Activated CD4-positive, alpha-beta T cell treated with anti-CD3 and anti-CD28 coated beads for 36 hours (primary cell): ENCODE results near the gene PGAP3. TPM values are rescaled to one million over a fixed set of nuclear protein-coding genes. Genes with fewer than 3 reads are reported as not detected.

Experiments used
- ATAC-seq: fragments of 200-7000 bp; cut with Tn5 transposase; one replicate; pipeline ENCODE4 v1.10.0; 2021; ENCODE audit warnings: mild to moderate bottlenecking, moderate library complexity
- CTCF ChIA-PET: fragments of 350-600 bp; sonication (Branson Sonifier 250); formaldehyde crosslinking; loops from one replicate; lab custom pipeline; 2021; ENCODE audit warnings: antibody characterized with exemption; lab: Charles Lee
- POLR2A ChIA-PET: fragments of 350-600 bp; sonication (Branson Sonifier 250); formaldehyde crosslinking; loops from one replicate; lab custom pipeline; 2021; ENCODE audit warnings: antibody characterized with exemption, inconsistent platforms; lab: Charles Lee
- DNase-seq: peaks from one replicate; pipeline ENCODE4 v3.0.0-alpha.2; 2020
- H3K27ac Mint-ChIP-seq: one replicate; pipeline ENCODE4 v1.8.0; 2021; ENCODE audit warnings: mixed read lengths
- H3K27me3 Mint-ChIP-seq: one replicate; pipeline ENCODE4 v1.8.0; 2021; ENCODE audit warnings: mixed read lengths
- H3K36me3 Mint-ChIP-seq: one replicate; pipeline ENCODE4 v1.8.0; 2021; ENCODE audit warnings: low read depth, mixed read lengths
- H3K4me1 Mint-ChIP-seq: one replicate; pipeline ENCODE4 v1.8.0; 2021; ENCODE audit warnings: mixed read lengths
- H3K4me3 Mint-ChIP-seq: one replicate; pipeline ENCODE4 v1.8.0; 2021; ENCODE audit warnings: mild to moderate bottlenecking, moderate library complexity, mixed read lengths
- H3K9me3 Mint-ChIP-seq: one replicate; pipeline ENCODE4 v1.8.0; 2021; ENCODE audit warnings: low read depth, mixed read lengths
- intact Hi-C, 2 experiments: fragments of 100-400 bp; cut with DNase I in 1 of 2; cut with micrococcal nuclease in 1 of 2; formaldehyde crosslinking; loops; one replicate each; pipeline versions ENCODE4 v1.14.2 to v1.15.1; 2022 to 2024; cut with DNase I, micrococcal nuclease
- total RNA-seq, 2 experiments: library from RNA; stranded (reverse); gene quantifications; one replicate each; pipeline ENCODE4 v1.2.3, GENCODE V29; 2021

The PGAP3 gene
- total RNA-seq, 2 experiments from 2014 or later, result 8.6 to 11.9 TPM

- Mint-ChIP-seq H3K4me1 (peaks cover 24% of the 10 kb centered on the region), H3K9me3 (no peaks in the 10 kb centered on the region), H3K27me3 (peaks cover 4% of the 10 kb centered on the region), H3K27ac (no peak overlapping the region), H3K36me3 (peaks cover 13% of the 10 kb centered on the region), H3K4me3 (no peak overlapping the region)
- intact Hi-C loops, result no loop called here
- DNase-seq, result no peak
- CTCF ChIA-PET, result interaction anchor here (1.0 kb wide), 1 partner anchor 9 kb away, joined by 3 read pairs; no protein-coding TSS in a partner anchor
- ATAC-seq, result no peak
- POLR2A ChIA-PET, result no interaction called here
These were observed 25.1 kb downstream of the PGAP3 start for GRCh38 chr17:39662551-39663339.

DNA sequence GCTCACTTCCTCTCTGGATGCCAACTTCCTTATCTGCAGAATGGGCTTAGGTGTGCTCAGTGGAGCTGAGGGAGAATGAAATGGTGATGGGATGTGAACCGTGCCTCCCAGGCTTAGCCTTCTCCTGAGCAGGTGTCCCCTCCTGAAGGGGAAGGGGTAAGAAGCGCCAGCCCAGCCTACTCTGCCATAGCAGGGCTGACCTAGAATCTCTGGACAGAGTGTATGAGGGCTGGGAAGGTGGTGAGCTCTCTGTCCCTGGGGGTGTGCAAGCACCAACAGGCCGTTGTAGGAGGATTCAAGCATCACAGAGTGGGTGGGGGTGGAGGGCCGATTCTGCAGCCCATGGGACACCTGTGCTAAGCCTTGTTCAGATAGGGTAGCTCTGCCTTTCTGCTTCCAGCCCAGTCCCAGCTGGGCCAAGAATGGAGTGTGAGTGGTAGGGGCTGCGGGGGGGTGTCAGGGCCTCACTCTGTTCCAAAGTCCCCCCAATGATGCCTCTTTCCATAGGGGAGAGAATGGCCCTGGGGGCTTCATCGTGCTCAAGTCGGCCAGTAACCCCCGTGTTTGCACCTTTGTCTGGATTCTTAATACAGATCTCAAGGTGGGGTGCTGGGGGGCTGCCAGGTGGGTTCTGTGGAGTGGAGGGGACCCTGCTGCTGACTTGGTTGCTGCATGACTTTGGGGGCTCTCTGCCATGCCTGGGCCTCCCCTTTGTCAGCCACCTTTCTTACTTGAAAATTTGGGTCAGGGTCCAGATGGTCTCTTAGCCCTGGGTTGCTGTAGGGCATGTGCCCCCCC is 25.9 kb downstream of the PGAP3 start:
- no peak for DNase-seq
- Mint-ChIP-seq H3K27ac (no peak overlapping the region), H3K27me3 (peaks cover 2% of the 10 kb centered on the region), H3K9me3 (no peaks in the 10 kb centered on the region), H3K4me3 (no peak overlapping the region), H3K4me1 (peaks cover 24% of the 10 kb centered on the region), H3K36me3 (peaks cover 13% of the 10 kb centered on the region)
- ChIA-PET CTCF (interaction anchor here (0.6 to 1.0 kb wide), 3 partner anchors 8 to 366 kb away, joined by 3 to 4 read pairs (median 3); no protein-coding TSS in a partner anchor), POLR2A (no interaction called here)
- intact Hi-C loops, result no loop called here
- ATAC-seq, result no peak

GRCh38 chr17:39660397-39661385 is 27.2 kb downstream of the PGAP3 start:
- POLR2A ChIA-PET, result no interaction called here

DNA sequence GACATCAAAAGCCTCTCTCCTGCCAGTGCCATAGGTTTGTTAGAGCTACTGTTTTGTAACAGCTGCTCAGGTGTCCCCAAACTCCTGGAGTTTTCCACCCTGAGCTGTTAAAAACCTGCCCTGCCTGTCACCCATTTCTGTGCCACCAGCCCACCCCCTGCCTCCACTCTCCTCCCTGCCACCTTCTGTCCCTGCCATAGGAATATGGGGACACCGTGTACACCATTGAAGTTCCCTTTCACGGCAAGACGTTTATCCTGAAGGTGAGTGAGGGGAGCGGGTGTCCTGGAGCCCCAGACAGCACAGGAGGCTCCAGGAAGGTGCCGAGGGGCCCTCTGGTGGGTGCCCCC is 27.9 kb downstream of the PGAP3 start:
- ATAC-seq (no peak), DNase-seq (no peak)
- peaks cover 13% of the 10 kb centered on the region for H3K36me3 Mint-ChIP-seq
- POLR2A ChIA-PET, result no interaction called here
- CTCF ChIA-PET, result interaction anchor here (0.6 to 1.0 kb wide), 3 partner anchors 9 to 25 kb away, joined by 3 to 4 read pairs (median 3); no protein-coding TSS in a partner anchor
- H3K27ac Mint-ChIP-seq, result no peak overlapping the region
- no peaks in the 10 kb centered on the region for H3K9me3 Mint-ChIP-seq
- intact Hi-C loops, result no loop called here
- no peak overlapping the region for H3K4me3 Mint-ChIP-seq
- H3K27me3 Mint-ChIP-seq, result no peaks in the 10 kb centered on the region
- peaks cover 24% of the 10 kb centered on the region for H3K4me1 Mint-ChIP-seq

More at GRCh38 chr17:39660397-39661385, 27.2 kb downstream of the PGAP3 start:
- Mint-ChIP-seq H3K27ac (no peak overlapping the region), H3K4me1 (peaks cover 23% of the 10 kb centered on the region), H3K9me3 (no peaks in the 10 kb centered on the region), H3K36me3 (peaks cover 13% of the 10 kb centered on the region), H3K27me3 (no peaks in the 10 kb centered on the region), H3K4me3 (no peak overlapping the region)
- intact Hi-C loops, result no loop called here
- DNase-seq (no peak), ATAC-seq (no peak)
- CTCF ChIA-PET, result interaction anchor here (0.8 to 1.0 kb wide), 3 partner anchors 8 to 367 kb away, joined by 3 to 4 read pairs (median 4); no protein-coding TSS in a partner anchor

DNA sequence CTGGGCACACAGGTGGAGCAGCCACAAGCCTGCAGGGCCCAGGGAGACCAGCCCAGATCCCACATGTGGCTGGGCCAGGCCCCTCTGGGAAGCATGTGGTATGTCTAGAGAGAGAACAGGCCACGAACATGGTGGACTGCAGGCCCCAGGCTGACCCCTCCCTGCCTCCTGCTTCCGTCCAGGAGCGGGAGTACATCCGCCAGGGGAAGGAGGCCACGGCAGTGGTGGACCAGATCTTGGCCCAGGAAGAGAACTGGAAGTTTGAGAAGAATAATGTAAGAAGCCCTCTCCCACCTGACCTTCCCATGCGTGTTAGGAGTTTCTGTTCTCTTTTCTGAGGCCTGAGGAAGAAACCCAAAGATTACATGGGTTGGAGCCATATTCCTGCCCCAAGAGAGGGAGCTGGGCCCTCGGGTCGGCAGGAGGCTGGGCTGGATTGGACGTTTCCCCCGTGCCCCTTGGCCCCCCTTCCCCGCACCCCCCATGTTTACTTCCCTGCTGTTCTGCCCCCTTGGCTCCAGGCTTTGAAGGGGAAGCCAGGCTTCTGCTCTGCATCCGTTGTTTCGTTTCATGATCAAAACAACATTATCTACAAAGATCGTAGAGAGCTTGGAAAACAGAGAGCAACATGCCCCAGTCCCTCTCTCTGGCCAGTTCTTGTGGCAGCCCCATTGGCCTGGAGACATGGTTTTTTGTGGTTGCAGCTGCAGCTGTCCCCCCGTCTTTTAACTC is 28.4 kb downstream of the PGAP3 start:
- Mint-ChIP-seq H3K27ac (no peak overlapping the region), H3K4me3 (no peak overlapping the region), H3K36me3 (peaks cover 13% of the 10 kb centered on the region), H3K9me3 (no peaks in the 10 kb centered on the region), H3K27me3 (no peaks in the 10 kb centered on the region), H3K4me1 (peaks cover 29% of the 10 kb centered on the region)
- DNase-seq (no peak), ATAC-seq (no peak)
- intact Hi-C loops, result no loop called here
- POLR2A ChIA-PET, result no interaction called here
- CTCF ChIA-PET, result interaction anchor here (0.6 to 1.0 kb wide), 3 partner anchors 9 to 25 kb away, joined by 3 to 4 read pairs (median 3); no protein-coding TSS in a partner anchor

GRCh38 chr17:39658760-39659159 is 29.1 kb downstream of the PGAP3 start:
- intact Hi-C loops, result no loop called here
- ChIA-PET POLR2A (no interaction called here), CTCF (interaction anchor here (1.9 kb wide), 1 partner anchor 37 kb away, joined by 7 read pairs; no protein-coding TSS in a partner anchor)
- peaks cover 34% of the 10 kb centered on the region for H3K4me1 Mint-ChIP-seq
- no peak for DNase-seq
- no peaks in the 10 kb centered on the region for H3K27me3 Mint-ChIP-seq
- H3K9me3 Mint-ChIP-seq, result no peaks in the 10 kb centered on the region
- no peak overlapping the region for H3K4me3 Mint-ChIP-seq
- ATAC-seq, result no peak
- H3K36me3 Mint-ChIP-seq, result peaks cover 13% of the 10 kb centered on the region
- H3K27ac Mint-ChIP-seq, result no peak overlapping the region

- Mint-ChIP-seq H3K36me3 (peaks cover 13% of the 10 kb centered on the region), H3K27me3 (no peaks in the 10 kb centered on the region), H3K27ac (no peak overlapping the region), H3K9me3 (no peaks in the 10 kb centered on the region), H3K4me1 (peaks cover 37% of the 10 kb centered on the region), H3K4me3 (no peak overlapping the region)
- ATAC-seq, result no peak
- DNase-seq, result no peak
- intact Hi-C loops, result no loop called here
- ChIA-PET POLR2A (no interaction called here), CTCF (interaction anchor here (1.9 kb wide), 1 partner anchor 37 kb away, joined by 7 read pairs; no protein-coding TSS in a partner anchor)
These were observed 29.5 kb downstream of the PGAP3 start for GRCh38 chr17:39658346-39658745.

DNA sequence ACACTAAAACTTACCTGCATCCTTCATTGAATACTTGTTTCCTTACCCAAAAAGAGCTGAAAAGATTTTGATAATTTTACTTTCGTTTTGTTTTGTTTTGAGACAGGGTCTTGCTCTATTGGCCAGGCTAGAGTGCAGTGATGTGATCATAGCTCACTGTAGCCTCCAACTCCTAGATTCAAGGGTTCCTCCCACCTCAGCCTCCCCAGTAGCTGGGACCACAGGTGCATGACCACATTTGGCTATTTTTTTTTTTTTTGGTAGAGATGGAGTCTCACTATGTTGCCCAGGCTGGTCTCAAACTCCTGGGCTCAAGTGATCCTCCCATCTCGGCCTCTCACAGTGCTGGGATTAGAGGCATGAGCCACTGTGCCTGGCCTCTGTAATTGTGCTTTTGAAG is 32.8 kb downstream of the PGAP3 start:
- ATAC-seq, result no peak
- H3K36me3 Mint-ChIP-seq, result peaks cover 3% of the 10 kb centered on the region
- DNase-seq, result no peak
- H3K9me3 Mint-ChIP-seq, result no peaks in the 10 kb centered on the region
- ChIA-PET CTCF (interaction anchor here (0.6 to 5.6 kb wide), 21 partner anchors 11 to 1695 kb away, joined by 3 to 85 read pairs (median 3); partner anchors contain the start of genes PNMT, PSMD3 and TCAP), POLR2A (interaction anchor here (0.6 kb wide), 1 partner anchor 132 kb away, joined by 3 read pairs; no protein-coding TSS in a partner anchor)
- H3K4me1 Mint-ChIP-seq, result peaks cover 46% of the 10 kb centered on the region
- no peak overlapping the region for H3K4me3 Mint-ChIP-seq
- no peak overlapping the region for H3K27ac Mint-ChIP-seq
- H3K27me3 Mint-ChIP-seq, result no peaks in the 10 kb centered on the region
- intact Hi-C loops, result no loop called here

GRCh38 chr17:39653662-39654331 is 34.1 kb downstream of the PGAP3 start:
- Mint-ChIP-seq H3K27ac (no peak overlapping the region), H3K4me1 (peaks cover 36% of the 10 kb centered on the region), H3K9me3 (no peaks in the 10 kb centered on the region), H3K27me3 (no peaks in the 10 kb centered on the region), H3K4me3 (no peak overlapping the region), H3K36me3 (peaks cover 3% of the 10 kb centered on the region)
- ATAC-seq (peak; percentile 94), DNase-seq (peak; percentile 92)
- ChIA-PET POLR2A (interaction anchor here (0.6 kb wide), 1 partner anchor 30 kb away, joined by 3 read pairs; no protein-coding TSS in a partner anchor), CTCF (interaction anchor here (0.5 to 5.6 kb wide), 30 partner anchors 8 to 324 kb away, joined by 3 to 85 read pairs (median 4); partner anchors contain the start of genes GSDMA, PGAP3, PNMT and STARD3)
- intact Hi-C loops, result loop anchor here in 1 of 2 experiments (1.0 kb wide), 1 partner anchor 31 kb away; no protein-coding TSS in a partner anchor
